ENCODE measurements around the gene UBXN7. TPM values are rescaled to one million over a fixed set of nuclear protein-coding genes. Genes with fewer than 3 reads are reported as not detected.
A peak's percentile ranks its signal among the peaks of the same experiment; 100 is the strongest.
"Not testable (repeated sequence)": the region's sequence is repeated elsewhere in the genome, so short reads cannot be mapped to it uniquely, and the experiment has no call there.

Gene UBXN7
- total RNA-seq, 2 experiments from 2014 or later, result 58.4 to 63.7 TPM

DNA sequence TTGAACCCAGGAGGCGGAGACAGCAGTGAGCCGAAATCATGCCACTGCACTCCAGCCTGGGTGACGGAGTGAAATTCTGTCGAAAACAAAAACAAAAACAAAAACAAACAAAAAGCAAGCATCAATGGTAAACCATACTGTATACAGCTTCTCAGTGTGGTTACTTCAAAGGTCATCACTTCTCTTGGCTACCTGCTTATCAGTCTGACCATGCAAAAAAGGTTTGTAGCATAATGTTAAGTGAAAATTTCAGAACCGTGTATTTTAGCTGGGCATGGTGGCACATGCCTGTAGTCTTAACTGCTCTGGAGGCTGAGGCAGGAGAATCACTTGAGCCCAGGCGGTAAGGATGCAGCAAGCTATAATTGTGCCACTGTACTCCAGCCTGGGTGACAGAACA lies 4.2 kb downstream of the UBXN7 start:
- POLR2A ChIA-PET, result no interaction called here
- CTCF ChIA-PET, result interaction anchor here (0.7 to 1.2 kb wide), 2 partner anchors 16 to 184 kb away, joined by 3 read pairs; no protein-coding TSS in a partner anchor
- no peak overlapping the region for H3K4me3 Mint-ChIP-seq

DNA sequence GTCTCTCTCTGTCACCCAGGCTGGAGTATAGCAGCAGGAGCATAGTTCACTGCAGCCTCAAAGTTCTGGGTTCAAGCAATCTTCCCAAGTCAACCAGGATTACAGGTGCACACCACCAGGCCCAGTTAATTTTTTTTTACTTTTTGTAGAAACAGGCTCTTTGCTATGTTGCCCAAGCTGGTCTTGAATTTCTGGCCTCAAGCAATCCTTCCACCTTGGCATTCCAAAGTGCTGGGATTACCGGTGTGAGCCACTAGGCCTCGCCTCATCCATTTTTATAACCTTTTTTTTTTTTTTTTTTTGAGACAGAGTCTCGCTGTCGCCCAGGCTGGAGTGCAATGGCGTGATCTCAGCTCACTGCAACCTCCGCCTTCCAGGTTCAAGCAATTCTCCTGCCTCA lies 7.8 kb downstream of the UBXN7 start:
- H3K27me3 Mint-ChIP-seq, result not testable (repeated sequence)

More for the DNA sequence above, 4.2 kb downstream of the UBXN7 start:
- TF ChIP-seq, protein P1, sequence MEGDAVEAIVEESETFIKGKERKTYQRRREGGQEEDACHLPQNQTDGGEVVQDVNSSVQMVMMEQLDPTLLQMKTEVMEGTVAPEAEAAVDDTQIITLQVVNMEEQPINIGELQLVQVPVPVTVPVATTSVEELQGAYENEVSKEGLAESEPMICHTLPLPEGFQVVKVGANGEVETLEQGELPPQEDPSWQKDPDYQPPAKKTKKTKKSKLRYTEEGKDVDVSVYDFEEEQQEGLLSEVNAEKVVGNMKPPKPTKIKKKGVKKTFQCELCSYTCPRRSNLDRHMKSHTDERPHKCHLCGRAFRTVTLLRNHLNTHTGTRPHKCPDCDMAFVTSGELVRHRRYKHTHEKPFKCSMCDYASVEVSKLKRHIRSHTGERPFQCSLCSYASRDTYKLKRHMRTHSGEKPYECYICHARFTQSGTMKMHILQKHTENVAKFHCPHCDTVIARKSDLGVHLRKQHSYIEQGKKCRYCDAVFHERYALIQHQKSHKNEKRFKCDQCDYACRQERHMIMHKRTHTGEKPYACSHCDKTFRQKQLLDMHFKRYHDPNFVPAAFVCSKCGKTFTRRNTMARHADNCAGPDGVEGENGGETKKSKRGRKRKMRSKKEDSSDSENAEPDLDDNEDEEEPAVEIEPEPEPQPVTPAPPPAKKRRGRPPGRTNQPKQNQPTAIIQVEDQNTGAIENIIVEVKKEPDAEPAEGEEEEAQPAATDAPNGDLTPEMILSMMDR (IDR thresholded peaks at IDR 0.05), result no peak
- H3K27ac Mint-ChIP-seq, result no peak overlapping the region
- peaks cover 36% of the 10 kb centered on the region for H3K4me1 Mint-ChIP-seq (ENCODE audit: low read depth)
- intact Hi-C loops (cut with micrococcal nuclease), result no loop called here
- peaks cover 12% of the 10 kb centered on the region for H3K36me3 Mint-ChIP-seq (ENCODE audit: low read depth)
- no peaks in the 10 kb centered on the region for H3K9me3 Mint-ChIP-seq
- H3K27me3 Mint-ChIP-seq, result no peaks in the 10 kb centered on the region
- DNase-seq (no peak), ATAC-seq (no peak)

DNA sequence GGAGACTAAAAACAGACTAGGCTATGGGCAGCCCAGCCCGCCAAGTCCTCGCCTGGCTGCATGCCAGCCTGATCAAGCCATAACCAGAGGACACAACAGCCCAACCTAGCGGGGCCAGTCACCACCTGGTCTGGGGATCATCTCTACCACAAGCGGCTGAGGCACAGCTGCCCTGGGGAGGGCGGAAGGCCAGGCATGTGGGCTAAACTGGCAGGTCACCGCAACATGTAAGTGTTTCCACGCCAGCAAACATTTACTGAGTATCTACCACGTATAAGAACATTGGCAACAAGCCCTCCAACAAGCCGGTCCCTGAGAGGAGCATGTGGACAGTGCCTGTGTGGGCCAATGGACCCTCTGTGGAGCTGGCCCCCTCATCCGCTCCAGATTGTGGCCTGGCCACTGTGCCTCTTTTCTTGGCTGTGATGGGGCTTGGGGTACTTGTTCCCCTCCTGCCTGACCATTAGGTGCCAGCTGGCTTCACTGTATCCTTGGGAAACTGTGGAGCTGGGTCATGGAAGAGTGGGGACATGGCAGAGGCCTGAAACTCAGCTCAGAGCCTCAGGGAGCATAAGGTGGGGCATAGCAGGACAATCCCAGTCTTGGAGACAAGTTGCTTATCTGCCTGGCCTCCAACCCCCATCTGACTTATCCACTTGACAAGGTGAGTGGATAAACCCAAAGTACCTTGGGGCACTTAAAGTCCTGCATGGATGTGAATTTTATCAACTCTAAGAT lies 9.0 kb downstream of the UBXN7 start:
- Mint-ChIP-seq H3K27ac (no peak overlapping the region), H3K9me3 (no peaks in the 10 kb centered on the region), H3K27me3 (no peaks in the 10 kb centered on the region), H3K4me3 (no peak overlapping the region), H3K36me3 (ENCODE audit: low read depth) (peaks cover 7% of the 10 kb centered on the region), H3K4me1 (ENCODE audit: low read depth) (peaks cover 50% of the 10 kb centered on the region)
- ATAC-seq (no peak), DNase-seq (no peak)
- intact Hi-C loops (cut with micrococcal nuclease), result no loop called here
- CTCF ChIA-PET, result no interaction called here
- POLR2A ChIA-PET, result interaction anchor here (1.0 to 1.1 kb wide), 2 partner anchors 9 to 13 kb away, joined by 3 to 4 read pairs; partner anchors contain the start of gene UBXN7
- TF ChIP-seq, protein P1 (IDR thresholded peaks at IDR 0.05), result no peak

More for the DNA sequence above, 7.8 kb downstream of the UBXN7 start:
- H3K27ac Mint-ChIP-seq; H3K36me3 Mint-ChIP-seq (ENCODE audit: low read depth); DNase-seq; H3K9me3 Mint-ChIP-seq; CTCF ChIA-PET; H3K4me3 Mint-ChIP-seq; ATAC-seq; intact Hi-C loops (cut with micrococcal nuclease); POLR2A ChIA-PET: not testable (repeated sequence)
- H3K4me1 Mint-ChIP-seq (ENCODE audit: low read depth), result peaks cover 47% of the 10 kb centered on the region

GRCh38 chr3:196421668-196422067 lies 10.6 kb downstream of the UBXN7 start:
- DNase-seq; H3K9me3 Mint-ChIP-seq; H3K4me3 Mint-ChIP-seq; intact Hi-C loops (cut with micrococcal nuclease); H3K27me3 Mint-ChIP-seq; H3K36me3 Mint-ChIP-seq (ENCODE audit: low read depth): not testable (repeated sequence)
- CTCF ChIA-PET, result interaction anchor here (1.4 kb wide), 1 partner anchor 14 kb away, joined by 3 read pairs; no protein-coding TSS in a partner anchor
- H3K4me1 Mint-ChIP-seq (ENCODE audit: low read depth), result peaks cover 50% of the 10 kb centered on the region
- peak; percentile 66 for ATAC-seq
- POLR2A ChIA-PET, result interaction anchor here (0.6 kb wide), 1 partner anchor 44 kb away, joined by 6 read pairs; no protein-coding TSS in a partner anchor
- peak overlapping the region; percentile 16 for H3K27ac Mint-ChIP-seq

DNA sequence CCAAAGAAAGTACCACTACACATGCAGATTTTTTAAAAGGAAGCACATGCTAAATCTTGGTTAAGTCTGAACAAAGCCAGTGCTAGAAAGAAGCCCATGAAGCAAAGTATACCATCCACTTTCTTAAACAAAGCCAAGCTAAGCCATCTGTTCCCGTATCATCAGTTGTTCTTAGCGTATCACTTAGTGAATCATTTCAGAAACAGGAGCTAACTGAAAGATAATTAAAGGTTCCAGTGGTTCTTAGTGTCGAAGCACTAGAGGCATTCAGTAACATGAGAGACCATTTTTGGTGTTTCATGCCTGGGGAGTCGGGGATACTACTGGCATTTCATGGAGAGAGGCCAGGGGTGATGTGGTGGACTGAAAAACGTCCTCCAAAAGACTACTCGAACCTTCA lies 12.8 kb downstream of the UBXN7 start:
- no peak overlapping the region for H3K4me3 Mint-ChIP-seq
- CTCF ChIA-PET, result no interaction called here
- DNase-seq (no peak), ATAC-seq (no peak)
- POLR2A ChIA-PET, result interaction anchor here (1.2 kb wide), 1 partner anchor 13 kb away, joined by 4 read pairs; no protein-coding TSS in a partner anchor
- H3K27ac Mint-ChIP-seq, result no peak overlapping the region
- peaks cover 2% of the 10 kb centered on the region for H3K9me3 Mint-ChIP-seq
- TF ChIP-seq, protein P1 (IDR thresholded peaks at IDR 0.05), result no peak
- H3K27me3 Mint-ChIP-seq, result no peaks in the 10 kb centered on the region
- intact Hi-C loops (cut with micrococcal nuclease), result no loop called here
- peaks cover 57% of the 10 kb centered on the region for H3K4me1 Mint-ChIP-seq (ENCODE audit: low read depth)
- peaks cover 2% of the 10 kb centered on the region for H3K36me3 Mint-ChIP-seq (ENCODE audit: low read depth)

DNA sequence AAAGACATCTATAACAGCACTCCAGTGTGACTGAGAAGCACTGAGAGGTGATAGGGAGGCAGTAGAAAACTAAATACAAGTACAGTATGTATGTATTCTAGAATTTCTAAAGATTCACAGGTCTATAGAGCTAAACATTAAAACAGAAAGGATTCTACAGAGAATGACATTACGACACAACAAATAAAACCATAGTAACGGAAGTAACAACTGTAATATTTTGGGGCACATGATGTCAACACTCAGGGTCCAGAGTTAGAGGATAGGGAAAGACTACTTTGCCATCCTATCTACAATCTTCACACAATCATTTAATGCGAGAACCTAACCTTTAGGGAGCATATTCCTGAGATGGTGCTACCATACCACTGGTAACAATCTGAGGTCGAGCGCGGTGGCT lies 13.6 kb downstream of the UBXN7 start:
- ChIA-PET CTCF (interaction anchor here (1.0 kb wide), 1 partner anchor 10 kb away, joined by 3 read pairs; no protein-coding TSS in a partner anchor), POLR2A (interaction anchor here (1.2 kb wide), 1 partner anchor 14 kb away, joined by 4 read pairs; no protein-coding TSS in a partner anchor)
- ATAC-seq (no peak), DNase-seq (no peak)
- intact Hi-C loops (cut with micrococcal nuclease), result no loop called here
- H3K4me3 Mint-ChIP-seq, result no peak overlapping the region
- H3K36me3 Mint-ChIP-seq (ENCODE audit: low read depth), result peaks cover 2% of the 10 kb centered on the region
- H3K9me3 Mint-ChIP-seq, result peaks cover 2% of the 10 kb centered on the region
- TF ChIP-seq, protein P1 (IDR thresholded peaks at IDR 0.05), result no peak
- peaks cover 60% of the 10 kb centered on the region for H3K4me1 Mint-ChIP-seq (ENCODE audit: low read depth)
- no peak overlapping the region for H3K27ac Mint-ChIP-seq
- H3K27me3 Mint-ChIP-seq, result no peaks in the 10 kb centered on the region

All from activated CD8-positive, alpha-beta T cell treated with anti-CD3 and anti-CD28 coated beads for 36 hours (primary cell).